Activated T-cell treated with anti-CD3 and anti-CD28 coated beads, Interleukin-2, amount 50 U/mL, for 4 hours (primary cell): ENCODE measurements around the gene BRD3. TPM values are rescaled to one million over a fixed set of nuclear protein-coding genes. Genes with fewer than 3 reads are reported as not detected.

Experiments used
- ATAC-seq, 2 donors: fragments of 200-7000 bp; cut with Tn5 transposase; one replicate each; pipeline ENCODE4 v1.10.0; 2021
- DNase-seq: peaks from one replicate; pipeline ENCODE4 v3.0.0-alpha.2; 2020
- H3K27me3 Mint-ChIP-seq: one replicate; pipeline ENCODE4 v1.8.0; 2021; ENCODE audit warnings: low read depth, mixed read lengths
- H3K36me3 Mint-ChIP-seq: one replicate; pipeline ENCODE4 v1.8.0; 2022; ENCODE audit warnings: mixed read lengths; ENCODE audit not compliant: insufficient read depth
- H3K4me1 Mint-ChIP-seq: one replicate; pipeline ENCODE4 v1.8.0; 2021; ENCODE audit warnings: low read depth, mixed read lengths
- H3K4me3 Mint-ChIP-seq: one replicate; pipeline ENCODE4 v1.8.0; 2021; ENCODE audit warnings: mild to moderate bottlenecking, moderate library complexity, mixed read lengths
- H3K9me3 Mint-ChIP-seq: one replicate; pipeline ENCODE4 v1.8.0; 2021; ENCODE audit warnings: mixed read lengths
- total RNA-seq, 3 donors: library from RNA; stranded (reverse); gene quantifications; one replicate each; pipeline ENCODE4 v1.2.1, GENCODE V29; 2021

BRD3 gene
- total RNA-seq, 3 donors from 2014 or later, result 29.3 to 38.2 (median 32.4) TPM

GRCh38 chr9:134053401-134053871 lies 14.4 kb downstream of the BRD3 start:
- DNase-seq, result no peak
- H3K9me3 Mint-ChIP-seq, result no peaks in the 10 kb centered on the region
- H3K4me1 Mint-ChIP-seq, result peaks cover 8% of the 10 kb centered on the region
- no peak for ATAC-seq
- no peak overlapping the region for H3K4me3 Mint-ChIP-seq
- no peaks in the 10 kb centered on the region for H3K27me3 Mint-ChIP-seq
- peaks cover 11% of the 10 kb centered on the region for H3K36me3 Mint-ChIP-seq

DNA sequence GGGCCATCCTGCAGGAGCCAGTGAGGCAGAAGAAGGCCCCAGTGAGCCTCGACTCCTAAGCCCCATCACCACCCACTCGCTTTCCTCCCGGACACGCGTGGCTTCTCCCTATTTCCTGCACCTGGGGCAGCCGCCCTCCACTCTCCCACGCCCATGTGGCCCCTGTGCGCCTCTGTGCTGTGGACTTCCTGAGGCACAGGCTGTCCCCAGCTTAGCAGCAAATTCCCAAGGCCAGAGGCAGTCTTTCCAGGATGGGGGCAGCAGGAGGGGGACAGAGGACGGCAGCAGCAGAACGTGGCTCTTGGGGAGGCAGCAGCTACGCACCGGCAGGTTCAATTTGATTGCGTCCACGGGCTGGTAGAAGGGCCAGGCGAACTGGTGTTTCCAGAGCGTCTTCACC lies 14.9 kb downstream of the BRD3 start:
- DNase-seq, result no peak
- H3K4me1 Mint-ChIP-seq, result peaks cover 6% of the 10 kb centered on the region
- H3K27me3 Mint-ChIP-seq, result no peaks in the 10 kb centered on the region
- no peak for ATAC-seq
- no peaks in the 10 kb centered on the region for H3K9me3 Mint-ChIP-seq
- no peak overlapping the region for H3K4me3 Mint-ChIP-seq
- peaks cover 11% of the 10 kb centered on the region for H3K36me3 Mint-ChIP-seq

GRCh38 chr9:134052491-134052890 lies 15.3 kb downstream of the BRD3 start:
- H3K4me3 Mint-ChIP-seq, result no peak overlapping the region
- peaks cover 13% of the 10 kb centered on the region for H3K36me3 Mint-ChIP-seq
- DNase-seq, result no peak
- H3K27me3 Mint-ChIP-seq, result no peaks in the 10 kb centered on the region
- no peaks in the 10 kb centered on the region for H3K9me3 Mint-ChIP-seq
- ATAC-seq, result no peak
- peaks cover 6% of the 10 kb centered on the region for H3K4me1 Mint-ChIP-seq

- Mint-ChIP-seq H3K27me3 (no peaks in the 10 kb centered on the region), H3K9me3 (no peaks in the 10 kb centered on the region), H3K4me1 (no peaks in the 10 kb centered on the region), H3K4me3 (no peak overlapping the region), H3K36me3 (peaks cover 14% of the 10 kb centered on the region)
- no peak for DNase-seq
- ATAC-seq, result no peak
These were observed 16.5 kb downstream of the BRD3 start for GRCh38 chr9:134051319-134051718.

DNA sequence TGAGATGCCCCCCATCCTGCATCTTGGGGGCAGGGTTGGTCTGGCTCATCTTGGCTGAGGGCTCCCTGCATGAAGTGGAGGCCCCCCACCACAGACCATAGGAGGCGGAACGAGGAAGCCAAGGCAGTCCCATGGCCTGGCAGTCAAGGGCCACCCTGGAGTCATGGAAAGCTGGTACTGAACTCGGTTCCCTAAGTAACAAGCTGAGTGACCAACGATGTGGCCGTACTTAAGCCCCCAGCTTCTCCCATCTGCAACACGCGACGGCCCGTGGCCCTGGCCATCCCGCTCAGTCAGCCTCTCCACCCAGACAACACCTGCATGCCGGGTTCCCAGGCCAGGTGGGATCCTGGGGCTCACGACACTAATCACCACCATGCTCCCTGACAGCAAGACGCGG lies 17.1 kb downstream of the BRD3 start:
- no peak for DNase-seq
- no peak overlapping the region for H3K4me3 Mint-ChIP-seq
- no peaks in the 10 kb centered on the region for H3K4me1 Mint-ChIP-seq
- ATAC-seq, result no peak
- H3K27me3 Mint-ChIP-seq, result no peaks in the 10 kb centered on the region
- H3K36me3 Mint-ChIP-seq, result peaks cover 14% of the 10 kb centered on the region
- H3K9me3 Mint-ChIP-seq, result no peaks in the 10 kb centered on the region

DNA sequence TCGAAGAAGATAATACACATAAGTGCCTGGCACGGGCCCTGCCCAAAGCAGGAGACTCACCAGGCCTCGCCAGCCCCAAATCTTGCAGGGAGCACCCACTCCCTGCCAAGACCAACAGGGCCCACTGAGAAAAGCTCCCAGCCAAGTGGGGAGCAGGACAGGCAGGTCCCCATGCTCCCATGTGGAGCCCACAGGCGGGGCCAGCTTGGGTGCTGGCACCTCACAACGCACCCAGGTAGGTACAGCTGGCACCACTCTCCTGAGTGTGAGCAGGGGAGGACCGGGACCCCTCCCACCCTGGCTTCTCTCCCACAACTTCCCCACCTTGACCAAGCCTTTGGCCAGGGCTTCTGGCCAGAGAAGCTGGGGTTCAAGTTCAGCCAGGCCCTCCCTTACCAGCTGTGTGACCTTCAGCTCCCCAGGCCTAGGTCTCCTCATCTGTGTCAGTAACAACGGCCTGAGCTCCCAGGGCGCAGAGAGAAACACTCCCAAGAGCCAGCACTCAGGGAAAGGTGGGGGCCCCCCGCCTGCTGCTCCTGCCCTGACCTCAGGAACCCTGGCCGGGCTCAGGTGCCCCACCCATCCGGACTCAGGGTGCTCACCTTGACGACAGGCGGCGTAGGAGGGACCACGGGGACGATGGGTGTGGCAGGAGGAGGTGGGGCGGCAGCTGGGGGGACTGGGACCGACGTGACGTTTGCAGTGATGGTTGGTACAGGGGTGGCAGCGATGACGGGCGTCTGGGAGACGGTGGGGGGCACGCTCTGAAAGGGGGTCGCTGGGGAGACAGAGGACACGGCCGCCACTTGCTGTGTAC lies 17.8 kb downstream of the BRD3 start:
- no peaks in the 10 kb centered on the region for H3K27me3 Mint-ChIP-seq
- DNase-seq (no peak), ATAC-seq (no peak)
- H3K36me3 Mint-ChIP-seq, result peaks cover 14% of the 10 kb centered on the region
- no peak overlapping the region for H3K4me3 Mint-ChIP-seq
- no peaks in the 10 kb centered on the region for H3K9me3 Mint-ChIP-seq
- H3K4me1 Mint-ChIP-seq, result no peaks in the 10 kb centered on the region

- H3K4me3 Mint-ChIP-seq, result no peak overlapping the region
- no peaks in the 10 kb centered on the region for H3K4me1 Mint-ChIP-seq
- no peaks in the 10 kb centered on the region for H3K27me3 Mint-ChIP-seq
- H3K9me3 Mint-ChIP-seq, result no peaks in the 10 kb centered on the region
- DNase-seq (no peak), ATAC-seq (no peak)
- peaks cover 18% of the 10 kb centered on the region for H3K36me3 Mint-ChIP-seq
These were observed 18.6 kb downstream of the BRD3 start for GRCh38 chr9:134049236-134049635.

DNA sequence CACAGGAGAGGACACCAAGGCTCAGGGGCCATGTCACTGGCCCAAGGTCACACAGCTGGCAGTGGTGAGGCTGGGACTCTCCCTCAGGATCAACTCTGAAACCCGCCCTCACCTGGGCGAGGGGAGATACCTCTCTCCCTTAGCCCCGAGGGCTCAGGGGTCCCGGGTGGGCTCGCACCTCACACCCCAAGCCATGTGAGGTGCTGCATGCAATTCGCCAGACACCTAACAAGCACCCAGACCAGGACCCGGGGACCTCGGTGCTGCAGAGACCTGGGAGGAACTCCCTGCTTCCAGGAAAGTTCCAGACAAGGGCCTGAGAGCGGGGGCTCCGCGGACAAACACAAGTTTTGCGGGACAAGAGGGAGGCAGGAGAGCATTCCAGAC lies 19.3 kb downstream of the BRD3 start:
- no peaks in the 10 kb centered on the region for H3K4me1 Mint-ChIP-seq
- H3K4me3 Mint-ChIP-seq, result no peak overlapping the region
- no peaks in the 10 kb centered on the region for H3K27me3 Mint-ChIP-seq
- DNase-seq (no peak), ATAC-seq (no peak)
- peaks cover 18% of the 10 kb centered on the region for H3K36me3 Mint-ChIP-seq
- H3K9me3 Mint-ChIP-seq, result no peaks in the 10 kb centered on the region

DNA sequence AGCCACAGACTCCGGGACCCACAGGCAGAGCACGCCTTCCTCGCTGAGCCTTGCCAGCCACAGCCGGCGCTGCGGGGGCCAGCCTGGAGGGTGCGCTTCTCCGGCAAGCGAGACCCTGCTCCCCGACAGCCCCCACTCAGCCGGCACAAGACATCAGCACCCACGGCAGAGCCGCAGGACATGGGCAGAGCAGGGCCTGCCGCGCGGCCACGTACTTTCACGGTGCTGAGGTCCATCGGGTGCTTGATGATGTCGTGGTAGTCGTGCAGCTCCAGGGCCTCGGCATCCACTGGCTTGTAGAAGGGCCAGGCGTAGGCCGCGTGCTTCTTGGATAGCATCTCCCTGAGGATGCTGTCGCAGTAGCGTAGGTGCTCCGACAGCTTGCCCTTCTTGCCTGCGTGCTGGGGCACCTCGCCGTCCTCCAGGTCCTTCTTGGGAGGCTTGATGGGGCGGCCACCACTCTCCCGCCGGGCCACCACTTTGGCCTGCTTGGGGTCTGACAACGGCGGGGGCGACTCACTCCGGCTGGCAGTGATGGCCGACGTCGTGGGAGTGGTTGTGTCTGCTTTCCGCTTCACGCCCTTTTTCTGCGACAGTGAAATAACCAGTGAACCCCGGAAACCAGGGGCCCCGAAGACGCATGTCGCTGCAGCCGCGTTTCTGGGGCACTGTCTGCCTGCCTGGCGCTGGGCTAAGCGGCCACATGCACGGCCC lies 19.8 kb downstream of the BRD3 start:
- H3K4me1 Mint-ChIP-seq, result no peaks in the 10 kb centered on the region
- H3K4me3 Mint-ChIP-seq, result no peak overlapping the region
- H3K27me3 Mint-ChIP-seq, result no peaks in the 10 kb centered on the region
- peaks cover 18% of the 10 kb centered on the region for H3K36me3 Mint-ChIP-seq
- ATAC-seq, result no peak
- no peaks in the 10 kb centered on the region for H3K9me3 Mint-ChIP-seq
- no peak for DNase-seq

DNA sequence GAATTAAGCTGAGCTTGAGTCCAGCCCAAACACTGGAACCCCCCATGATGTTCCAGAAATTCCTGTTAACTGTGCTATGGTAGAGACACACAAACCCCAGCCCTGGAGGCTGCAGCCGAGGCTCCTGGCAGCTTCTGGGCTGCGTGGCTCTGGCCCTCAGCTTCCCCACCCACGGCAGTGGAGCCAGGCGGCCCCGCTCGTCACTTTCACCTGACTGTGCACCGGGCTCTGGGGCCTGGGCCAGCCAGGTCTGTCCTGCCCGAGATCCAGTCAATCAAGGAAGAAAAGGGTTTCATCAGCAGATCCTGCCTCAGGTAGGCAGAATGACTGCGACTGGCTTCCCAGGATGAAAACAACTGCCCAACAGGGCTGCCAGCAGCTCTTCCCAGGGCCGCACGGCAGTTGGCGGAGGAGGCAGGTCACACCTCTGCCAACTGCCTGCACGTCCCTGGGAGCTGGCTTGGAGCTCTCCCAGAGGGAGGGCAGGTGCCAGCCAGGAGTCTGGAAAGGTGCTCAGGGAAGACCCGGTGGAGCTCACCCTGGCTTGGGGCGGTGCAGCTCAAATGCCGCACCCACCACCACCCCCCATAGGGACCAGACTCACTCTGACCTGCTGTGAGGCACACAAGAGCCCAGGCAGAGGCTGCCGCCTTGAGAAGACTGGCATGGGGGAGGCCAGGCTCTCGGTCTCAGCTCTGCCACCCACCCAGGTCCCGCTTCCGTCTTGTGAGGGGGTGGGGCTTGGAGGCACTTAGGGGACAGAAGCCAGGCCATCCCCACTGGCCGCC lies 20.7 kb downstream of the BRD3 start:
- DNase-seq (no peak), ATAC-seq (no peak)
- H3K27me3 Mint-ChIP-seq, result no peaks in the 10 kb centered on the region
- no peaks in the 10 kb centered on the region for H3K9me3 Mint-ChIP-seq
- peaks cover 18% of the 10 kb centered on the region for H3K36me3 Mint-ChIP-seq
- no peak overlapping the region for H3K4me3 Mint-ChIP-seq
- no peaks in the 10 kb centered on the region for H3K4me1 Mint-ChIP-seq

DNA sequence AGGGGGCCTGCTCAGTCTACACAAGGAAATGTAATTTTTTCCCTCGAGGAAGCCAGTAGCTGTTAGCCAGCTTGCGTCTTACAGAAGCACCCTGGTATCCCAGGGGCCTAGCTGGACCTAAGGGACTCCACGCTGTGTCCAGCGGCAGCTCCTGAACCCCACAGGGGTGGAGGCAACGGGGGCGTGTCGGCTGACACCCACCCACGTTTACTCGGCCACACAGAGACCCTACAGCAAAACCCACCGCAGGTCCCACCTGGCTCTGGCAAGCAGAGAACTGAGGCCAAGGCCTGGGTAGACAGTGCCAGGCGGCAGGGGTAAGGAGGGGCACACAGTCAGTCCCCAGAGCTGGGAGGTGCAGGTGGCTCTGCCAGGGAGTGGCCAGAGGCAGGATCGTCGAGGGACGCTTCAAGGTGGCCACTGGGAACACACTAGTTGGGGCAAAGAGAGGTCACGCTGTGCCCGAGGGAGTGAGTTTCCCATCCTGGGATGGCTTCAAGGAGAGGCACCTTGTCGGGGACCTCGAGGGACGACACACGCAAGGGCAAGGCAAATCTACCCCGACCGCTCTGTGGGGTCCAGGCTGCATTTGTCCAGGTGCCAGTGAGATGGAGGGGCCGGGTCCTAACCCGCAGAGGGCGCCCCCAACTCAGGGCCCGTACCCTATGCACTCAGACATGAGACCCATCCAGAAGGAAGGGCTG lies 21.8 kb downstream of the BRD3 start:
- ATAC-seq, result no peak
- Mint-ChIP-seq H3K36me3 (peaks cover 13% of the 10 kb centered on the region), H3K4me3 (no peak overlapping the region), H3K4me1 (no peaks in the 10 kb centered on the region), H3K9me3 (no peaks in the 10 kb centered on the region), H3K27me3 (no peaks in the 10 kb centered on the region)
- DNase-seq, result no peak

- no peaks in the 10 kb centered on the region for H3K9me3 Mint-ChIP-seq
- ATAC-seq, result no peak
- H3K4me3 Mint-ChIP-seq, result no peak overlapping the region
These were observed 22.9 kb downstream of the BRD3 start for GRCh38 chr9:134044944-134045343.

DNA sequence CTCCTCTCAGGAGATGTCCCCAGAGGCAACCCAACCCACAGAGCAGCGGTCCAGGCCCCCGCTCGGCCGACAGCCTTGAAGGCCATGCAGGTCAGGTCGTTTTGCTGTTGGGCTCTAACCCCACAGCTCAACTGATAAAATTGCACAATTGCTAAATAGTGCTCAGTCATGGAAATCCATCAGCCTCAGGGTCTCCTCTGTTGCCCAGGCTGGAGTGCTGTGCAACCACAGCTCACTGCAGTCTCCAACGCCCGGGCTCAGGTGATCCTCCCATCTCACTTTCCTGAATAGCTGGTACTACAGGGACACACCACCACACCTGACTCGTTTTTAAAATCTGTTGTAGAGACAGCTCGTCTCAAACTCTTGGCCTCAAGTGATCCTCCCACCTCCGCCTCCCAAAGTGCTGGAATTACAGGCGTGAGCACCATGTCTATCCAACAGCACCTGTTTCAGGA lies 24.3 kb downstream of the BRD3 start:
- DNase-seq (no peak), ATAC-seq (no peak)
- Mint-ChIP-seq H3K36me3 (peaks cover 31% of the 10 kb centered on the region), H3K4me3 (no peak overlapping the region), H3K4me1 (no peaks in the 10 kb centered on the region), H3K9me3 (peaks cover 4% of the 10 kb centered on the region), H3K27me3 (no peaks in the 10 kb centered on the region)

More at GRCh38 chr9:134044944-134045343, 22.9 kb downstream of the BRD3 start:
- Mint-ChIP-seq H3K36me3 (peaks cover 22% of the 10 kb centered on the region), H3K27me3 (no peaks in the 10 kb centered on the region), H3K4me1 (no peaks in the 10 kb centered on the region)
- no peak for DNase-seq

- H3K27me3 Mint-ChIP-seq, result no peaks in the 10 kb centered on the region
- peaks cover 38% of the 10 kb centered on the region for H3K36me3 Mint-ChIP-seq
These were observed 26.2 kb downstream of the BRD3 start for GRCh38 chr9:134041649-134041962.

More at GRCh38 chr9:134041649-134041962, 26.2 kb downstream of the BRD3 start:
- peaks cover 7% of the 10 kb centered on the region for H3K9me3 Mint-ChIP-seq
- H3K4me1 Mint-ChIP-seq, result no peaks in the 10 kb centered on the region
- ATAC-seq (no peak), DNase-seq (no peak)
- no peak overlapping the region for H3K4me3 Mint-ChIP-seq
